Endothelial cell of umbilical vein (primary cell): ENCODE results near the gene DENND5B.

Experiments used
- EZH2 ChIP-seq: IDR thresholded peaks from 2 replicates; pipeline ENCODE4 v1.6.1; 2012; ENCODE audit warnings: borderline replicate concordance, low read depth, mild to moderate bottlenecking, moderate library complexity, low read length, inconsistent platforms; ENCODE audit not compliant: severe bottlenecking
- MAX ChIP-seq: IDR thresholded peaks from 2 replicates; pipeline ENCODE4 v1.6.1; 2011; ENCODE audit not compliant: insufficient read depth, insufficient read length
- POLR2A ChIP-seq: IDR thresholded peaks from 2 replicates; pipeline ENCODE4 v1.6.1; 2012; ENCODE audit warnings: low read depth, mild to moderate bottlenecking, control low read depth, low read length
- TF ChIP-seq, protein P1 (sequence below), 2 donors: IDR thresholded peaks; 1 replicate in 1 of 2; 2 replicates in 1 of 2; pipeline ENCODE4 v1.5.1; 2011; ENCODE audit warnings: low read length in 2 of 2, mild to moderate bottlenecking in 2 of 2, moderate library complexity in 2 of 2, control low read depth in 1 of 2, inconsistent platforms in 1 of 2, low read depth in 1 of 2; ENCODE audit not compliant: insufficient read depth in 1 of 2; ENCODE audit errors: extremely low read depth in 1 of 2

DNA sequence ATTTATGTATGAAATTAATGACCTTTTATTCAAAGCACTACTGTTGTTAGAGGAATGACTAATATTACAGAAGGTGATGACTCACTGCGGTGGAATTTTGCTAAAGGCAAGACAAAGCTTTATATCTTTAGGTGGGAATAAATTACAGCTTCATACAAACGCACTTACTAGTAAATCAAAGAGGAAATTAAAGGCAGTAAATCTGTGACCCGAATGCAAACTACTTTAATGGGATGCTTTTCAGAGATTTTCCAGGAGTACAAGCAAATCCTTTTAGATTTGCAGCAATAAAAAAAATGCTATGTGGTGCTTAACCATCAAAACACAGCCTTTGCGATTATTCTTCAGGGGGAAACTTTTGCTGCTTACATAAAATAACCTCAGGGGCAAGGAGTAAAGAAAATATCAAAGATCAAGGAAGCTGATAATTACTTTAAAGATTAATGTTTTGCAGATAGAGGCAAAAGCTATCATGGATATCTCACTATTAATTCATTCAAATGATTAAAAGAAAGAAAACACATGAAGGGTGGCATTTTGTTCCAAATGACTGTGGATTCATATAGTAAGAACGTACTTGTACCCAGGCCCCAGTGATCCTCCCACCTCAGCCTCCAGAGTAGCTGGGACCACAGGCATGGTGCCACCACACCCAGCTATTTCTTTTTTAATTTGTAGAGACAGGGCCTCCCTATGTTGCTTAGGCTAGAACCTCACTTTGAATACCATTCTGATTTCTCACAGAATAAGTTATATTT is 98.9 kb downstream of the DENND5B start:
- TF ChIP-seq EZH2, result no peak
- TF ChIP-seq, protein P1, sequence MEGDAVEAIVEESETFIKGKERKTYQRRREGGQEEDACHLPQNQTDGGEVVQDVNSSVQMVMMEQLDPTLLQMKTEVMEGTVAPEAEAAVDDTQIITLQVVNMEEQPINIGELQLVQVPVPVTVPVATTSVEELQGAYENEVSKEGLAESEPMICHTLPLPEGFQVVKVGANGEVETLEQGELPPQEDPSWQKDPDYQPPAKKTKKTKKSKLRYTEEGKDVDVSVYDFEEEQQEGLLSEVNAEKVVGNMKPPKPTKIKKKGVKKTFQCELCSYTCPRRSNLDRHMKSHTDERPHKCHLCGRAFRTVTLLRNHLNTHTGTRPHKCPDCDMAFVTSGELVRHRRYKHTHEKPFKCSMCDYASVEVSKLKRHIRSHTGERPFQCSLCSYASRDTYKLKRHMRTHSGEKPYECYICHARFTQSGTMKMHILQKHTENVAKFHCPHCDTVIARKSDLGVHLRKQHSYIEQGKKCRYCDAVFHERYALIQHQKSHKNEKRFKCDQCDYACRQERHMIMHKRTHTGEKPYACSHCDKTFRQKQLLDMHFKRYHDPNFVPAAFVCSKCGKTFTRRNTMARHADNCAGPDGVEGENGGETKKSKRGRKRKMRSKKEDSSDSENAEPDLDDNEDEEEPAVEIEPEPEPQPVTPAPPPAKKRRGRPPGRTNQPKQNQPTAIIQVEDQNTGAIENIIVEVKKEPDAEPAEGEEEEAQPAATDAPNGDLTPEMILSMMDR (IDR thresholded peaks at IDR 0.05; ENCODE audit: extremely low read depth in 1 of 2, insufficient read depth in 1 of 2, low read depth in 1 of 2, low read length in 2 of 2), result no peak
- no peak for TF ChIP-seq POLR2A
- TF ChIP-seq MAX, result no peak
